GM21423 (cell line): ENCODE results near the gene ROM1.
A peak's percentile ranks its signal among the peaks of the same experiment; 100 is the strongest.
"Not testable (repeated sequence)": the region's sequence is repeated elsewhere in the genome, so short reads cannot be mapped to it uniquely, and the experiment has no call there.

Experiments
- ATAC-seq: cut with Tn5 transposase; IDR thresholded peaks from one replicate; pipeline ENCODE4 v1.9.1; 2021; ENCODE audit warnings: mild to moderate bottlenecking, moderate library complexity; ENCODE audit not compliant: unreplicated experiment

Gene ROM1

GRCh38 chr11:62648185-62648966 is 35.3 kb downstream of the ROM1 start:
- ATAC-seq = no peak

- no peak for ATAC-seq
Measured at GRCh38 chr11:62648967-62649364, 35.9 kb downstream of the ROM1 start.

GRCh38 chr11:62649486-62649885 is 36.4 kb downstream of the ROM1 start:
- no peak for ATAC-seq

GRCh38 chr11:62650283-62650682 is 37.2 kb downstream of the ROM1 start:
- ATAC-seq = not testable (repeated sequence)

GRCh38 chr11:62652161-62653006 is 39.3 kb downstream of the ROM1 start:
- ATAC-seq = peak; percentile 15

GRCh38 chr11:62654297-62654696 is 41.2 kb downstream of the ROM1 start:
- ATAC-seq = no peak

GRCh38 chr11:62656796-62657429 is 43.9 kb downstream of the ROM1 start:
- no peak for ATAC-seq

GRCh38 chr11:62664405-62665074 is 51.5 kb downstream of the ROM1 start:
- ATAC-seq = peak; percentile 21
